ENCODE data around the gene ITGB8.

The ITGB8 gene

GRCh38 chr7:20432071-20432470, 101.4 kb downstream of the ITGB8 start:
- DNase-seq: no peak

- DNase-seq: no peak
These were observed 104.6 kb downstream of the ITGB8 start for GRCh38 chr7:20435305-20435704.

- DNase-seq: no peak
These were observed 107.5 kb downstream of the ITGB8 start for GRCh38 chr7:20438248-20438647.

GRCh38 chr7:20438694-20439376, 108.1 kb downstream of the ITGB8 start:
- no peak for DNase-seq

GRCh38 chr7:20439416-20440185, 108.9 kb downstream of the ITGB8 start:
- DNase-seq: no peak

- DNase-seq: no peak
These were observed 109.9 kb downstream of the ITGB8 start for GRCh38 chr7:20440472-20441105.

GRCh38 chr7:20441346-20441745, 110.6 kb downstream of the ITGB8 start:
- no peak for DNase-seq

- no peak for DNase-seq
These were observed 111.3 kb downstream of the ITGB8 start for GRCh38 chr7:20441991-20442441.

- DNase-seq: no peak
These were observed 112.3 kb downstream of the ITGB8 start for GRCh38 chr7:20442951-20443350.

- DNase-seq: no peak
These were observed 113.5 kb downstream of the ITGB8 start for GRCh38 chr7:20444030-20444800.

- no peak for DNase-seq
These were observed 116.4 kb downstream of the ITGB8 start for GRCh38 chr7:20447021-20447650.

- no peak for DNase-seq
These were observed 118.5 kb downstream of the ITGB8 start for GRCh38 chr7:20449176-20449575.

GRCh38 chr7:20450536-20450935, 119.8 kb downstream of the ITGB8 start:
- DNase-seq: no peak

- DNase-seq: no peak
These were observed 123.5 kb downstream of the ITGB8 start for GRCh38 chr7:20454202-20454601.

- DNase-seq: no peak
These were observed 126.0 kb downstream of the ITGB8 start for GRCh38 chr7:20456701-20457100.

- DNase-seq: no peak
These were observed 127.8 kb downstream of the ITGB8 start for GRCh38 chr7:20458521-20458920.

- DNase-seq: no peak
These were observed 128.7 kb downstream of the ITGB8 start for GRCh38 chr7:20459419-20459818.

GRCh38 chr7:20464891-20465290, 134.2 kb downstream of the ITGB8 start:
- no peak for DNase-seq

All from CD4-positive, alpha-beta T cell treated with Interleukin-21 for 1 hour (primary cell).